ENCODE measurements around the gene SIGLEC6.

SIGLEC6 gene

DNA sequence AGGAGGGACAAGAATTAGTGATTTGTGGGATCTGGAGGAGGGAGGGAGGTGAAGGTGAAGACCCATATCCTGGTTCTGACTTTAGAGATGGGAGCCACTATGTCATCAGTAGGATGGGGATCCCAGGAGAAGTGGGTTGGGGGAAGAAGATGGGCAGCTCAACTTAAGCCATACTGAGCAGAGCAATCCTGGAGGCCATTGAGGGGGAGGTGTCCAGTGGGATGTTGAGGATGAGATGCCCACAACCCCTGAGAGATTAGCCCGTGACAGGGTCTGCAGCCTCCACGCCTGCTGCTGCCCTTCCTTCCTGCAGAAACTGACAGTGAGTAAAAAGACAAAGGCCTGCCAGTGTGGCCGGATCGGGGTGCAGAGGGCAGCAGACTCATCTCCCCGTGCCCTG, 11.2 kb upstream of the SIGLEC6 start:
- TF ChIP-seq CTCF (IDR thresholded peaks at IDR 0.05; ENCODE audit: borderline replicate concordance, insufficient read depth, low read depth, low read length) = no peak
- H3K4me3 ChIP-seq (ENCODE audit: low read depth, low read length) = no peak overlapping the region

DNA sequence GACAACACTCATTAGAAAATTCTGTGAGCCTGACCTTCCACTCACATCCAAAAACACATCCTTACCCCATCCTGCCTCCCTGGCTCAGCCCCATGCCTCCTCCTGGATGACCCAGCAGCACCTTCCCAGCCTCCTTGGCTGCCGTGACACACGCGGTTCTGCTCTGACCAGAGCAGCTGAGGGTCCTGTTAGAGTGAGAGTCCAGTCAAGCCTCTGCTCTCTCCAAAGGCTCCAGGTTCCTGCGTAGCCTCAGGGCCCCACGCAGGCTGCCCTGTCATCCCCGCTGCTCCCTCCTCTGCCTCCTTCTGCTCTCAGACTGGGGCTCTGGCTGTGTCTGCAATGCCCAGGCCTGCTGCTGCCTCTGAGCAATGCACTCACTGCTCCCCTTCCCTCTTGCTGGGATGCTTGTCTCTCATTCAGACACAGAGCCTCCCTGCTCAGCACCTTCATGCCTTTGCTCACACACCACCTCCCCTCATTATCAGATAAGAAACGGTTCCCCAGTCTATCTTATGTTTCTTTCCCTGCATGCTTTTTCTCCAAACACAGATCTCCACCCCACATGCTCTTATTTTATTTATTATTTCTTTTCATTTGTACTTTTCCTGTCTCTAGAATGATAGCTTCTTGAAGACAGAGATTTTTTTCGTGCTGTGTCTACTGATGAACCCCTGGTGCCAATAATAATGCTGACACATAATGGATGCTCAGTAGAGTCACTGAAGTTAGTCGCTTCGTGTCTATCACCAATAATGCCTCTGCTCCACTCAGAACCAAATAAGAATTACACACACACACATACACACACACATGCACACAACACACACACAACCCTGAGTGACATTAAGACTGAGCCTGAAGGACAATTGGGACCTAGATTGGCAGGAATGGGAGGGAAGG, 10.2 kb upstream of the SIGLEC6 start:
- TF ChIP-seq CTCF (IDR thresholded peaks at IDR 0.05; ENCODE audit: borderline replicate concordance, insufficient read depth, low read depth, low read length) = no peak

GRCh38 chr19:51539821-51540366, 8.4 kb upstream of the SIGLEC6 start:
- TF ChIP-seq CTCF (IDR thresholded peaks at IDR 0.05; ENCODE audit: borderline replicate concordance, insufficient read depth, low read depth, low read length) = no peak
- H3K4me3 ChIP-seq (ENCODE audit: low read depth, low read length) = no peak overlapping the region

More for the DNA sequence above, 10.2 kb upstream of the SIGLEC6 start:
- no peak overlapping the region for H3K4me3 ChIP-seq (ENCODE audit: low read depth, low read length)

DNA sequence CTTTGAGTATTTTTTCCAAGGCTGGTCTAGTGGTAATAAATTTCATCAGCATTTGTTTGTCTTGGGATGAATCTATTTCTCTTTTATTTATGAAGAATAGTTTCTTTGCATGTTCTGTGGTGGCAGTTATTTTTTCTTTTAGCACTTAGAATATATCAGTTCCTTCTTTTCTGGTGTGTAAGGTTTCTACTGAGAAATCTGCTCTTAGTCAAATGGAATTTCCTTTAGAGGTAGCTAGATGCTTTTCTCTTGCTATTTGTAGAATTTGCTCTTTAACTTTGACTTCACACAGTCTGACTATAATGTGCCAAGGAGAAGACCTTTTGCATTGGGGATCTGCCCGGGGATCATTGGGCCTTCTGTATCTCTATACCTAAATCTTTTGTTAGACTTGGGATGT, 4.1 kb upstream of the SIGLEC6 start:
- no peak for TF ChIP-seq CTCF (IDR thresholded peaks at IDR 0.05; ENCODE audit: borderline replicate concordance, insufficient read depth, low read depth, low read length)
- H3K4me3 ChIP-seq (ENCODE audit: low read depth, low read length) = no peak overlapping the region

DNA sequence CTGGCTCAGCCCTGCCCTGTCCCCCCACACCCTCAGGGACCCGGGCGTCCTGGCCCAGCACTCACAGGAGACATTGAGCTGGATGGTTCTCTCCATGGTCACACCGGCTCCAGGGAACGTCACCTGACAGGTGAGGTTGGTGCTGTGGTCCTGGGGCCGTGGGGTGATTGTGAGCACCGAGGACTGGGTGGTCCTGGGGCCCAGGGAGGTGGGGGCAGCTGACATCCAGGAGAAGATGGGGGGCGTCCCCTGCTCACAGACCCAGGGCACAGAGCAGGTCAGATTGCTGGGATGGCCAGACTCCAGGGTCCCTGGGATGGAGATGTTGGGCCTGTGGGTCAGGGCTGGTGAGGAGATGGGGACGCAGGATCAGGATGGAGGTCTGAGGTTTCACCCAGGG, 854 bp downstream of the SIGLEC6 start:
- no peak for TF ChIP-seq CTCF (IDR thresholded peaks at IDR 0.05; ENCODE audit: borderline replicate concordance, insufficient read depth, low read depth, low read length)
- H3K4me3 ChIP-seq (ENCODE audit: low read depth, low read length) = no peak overlapping the region

DNA sequence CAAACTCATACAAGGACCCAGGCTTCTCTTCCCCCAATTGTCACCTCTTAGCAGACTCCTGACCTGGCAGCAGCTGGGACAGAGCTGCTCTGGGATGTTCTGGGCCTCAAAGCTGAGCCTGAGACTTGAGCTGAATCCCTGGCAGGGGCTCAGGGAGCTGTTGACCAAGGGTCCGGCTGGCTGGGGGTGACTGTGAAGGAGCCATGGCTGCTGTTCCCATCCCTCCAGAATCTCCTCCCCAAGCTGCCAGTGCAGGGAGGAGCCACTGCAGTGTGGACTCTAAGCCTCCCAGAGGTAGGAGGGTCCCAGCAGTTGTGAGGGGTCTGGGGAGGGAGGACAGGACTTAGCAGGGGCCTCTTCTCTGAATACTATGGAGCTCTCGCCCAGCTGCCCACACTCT, 2.2 kb downstream of the SIGLEC6 start:
- no peak for TF ChIP-seq CTCF (IDR thresholded peaks at IDR 0.05; ENCODE audit: borderline replicate concordance, insufficient read depth, low read depth, low read length)

GRCh38 chr19:51525651-51526050, 5.8 kb downstream of the SIGLEC6 start:
- TF ChIP-seq CTCF (IDR thresholded peaks at IDR 0.05; ENCODE audit: borderline replicate concordance, insufficient read depth, low read depth, low read length) = no peak
- no peak overlapping the region for H3K4me3 ChIP-seq (ENCODE audit: low read depth, low read length)

More for the DNA sequence above, 2.2 kb downstream of the SIGLEC6 start:
- no peak overlapping the region for H3K4me3 ChIP-seq (ENCODE audit: low read depth, low read length)

All from GM12875 (cell line).